ENCODE data around the gene GIPC2. TPM values are rescaled to one million over a fixed set of nuclear protein-coding genes. Genes with fewer than 3 reads are reported as not detected.

Gene GIPC2
- total RNA-seq, 1 donor from 2014 or later: 0.05 TPM

Other genes starting within 250 kb of the GIPC2 start
- 1.7 and 1.9 TPM in 2 replicates for gene NEXN, start 157.3 kb upstream of the GIPC2 start, total RNA-seq
- 221 and 226 TPM in 2 replicates for gene FUBP1, start 66.9 kb upstream of the GIPC2 start, total RNA-seq
- gene DNAJB4, start 41.0 kb upstream of the GIPC2 start, total RNA-seq: 12.0 and 12.7 TPM in 2 replicates

All from T-helper 2 cell treated with Interferon-gamma antibody and Interleukin-4, amounts not matched to agents 100 ng/mL and 5 ng/mL, for 36 hours (primary cell).